ENCODE data around the gene TMIGD1.

Gene TMIGD1

GRCh38 chr17:30300818-30301217 lies 33.0 kb downstream of the TMIGD1 start:
- Histone ChIP-seq H3K36me3 (no peaks in the 10 kb centered on the region), H3K4me3 (no peak overlapping the region), H3K27ac (no peak overlapping the region), H3K27me3 (no peaks in the 10 kb centered on the region), H3K4me1 (peaks cover 0 to 10% (median 6%) of the 10 kb centered on the region in 4 donors), H3K9me3 (peaks cover 0 to 6% (median 0%) of the 10 kb centered on the region in 3 donors)
- DNase-seq = no peak
- TF ChIP-seq, protein P1, sequence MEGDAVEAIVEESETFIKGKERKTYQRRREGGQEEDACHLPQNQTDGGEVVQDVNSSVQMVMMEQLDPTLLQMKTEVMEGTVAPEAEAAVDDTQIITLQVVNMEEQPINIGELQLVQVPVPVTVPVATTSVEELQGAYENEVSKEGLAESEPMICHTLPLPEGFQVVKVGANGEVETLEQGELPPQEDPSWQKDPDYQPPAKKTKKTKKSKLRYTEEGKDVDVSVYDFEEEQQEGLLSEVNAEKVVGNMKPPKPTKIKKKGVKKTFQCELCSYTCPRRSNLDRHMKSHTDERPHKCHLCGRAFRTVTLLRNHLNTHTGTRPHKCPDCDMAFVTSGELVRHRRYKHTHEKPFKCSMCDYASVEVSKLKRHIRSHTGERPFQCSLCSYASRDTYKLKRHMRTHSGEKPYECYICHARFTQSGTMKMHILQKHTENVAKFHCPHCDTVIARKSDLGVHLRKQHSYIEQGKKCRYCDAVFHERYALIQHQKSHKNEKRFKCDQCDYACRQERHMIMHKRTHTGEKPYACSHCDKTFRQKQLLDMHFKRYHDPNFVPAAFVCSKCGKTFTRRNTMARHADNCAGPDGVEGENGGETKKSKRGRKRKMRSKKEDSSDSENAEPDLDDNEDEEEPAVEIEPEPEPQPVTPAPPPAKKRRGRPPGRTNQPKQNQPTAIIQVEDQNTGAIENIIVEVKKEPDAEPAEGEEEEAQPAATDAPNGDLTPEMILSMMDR (IDR thresholded peaks at IDR 0.05) = no peak
- intact Hi-C loops (cut with DNase I; ENCODE audit: low total_unique reads) = no loop called here

DNA sequence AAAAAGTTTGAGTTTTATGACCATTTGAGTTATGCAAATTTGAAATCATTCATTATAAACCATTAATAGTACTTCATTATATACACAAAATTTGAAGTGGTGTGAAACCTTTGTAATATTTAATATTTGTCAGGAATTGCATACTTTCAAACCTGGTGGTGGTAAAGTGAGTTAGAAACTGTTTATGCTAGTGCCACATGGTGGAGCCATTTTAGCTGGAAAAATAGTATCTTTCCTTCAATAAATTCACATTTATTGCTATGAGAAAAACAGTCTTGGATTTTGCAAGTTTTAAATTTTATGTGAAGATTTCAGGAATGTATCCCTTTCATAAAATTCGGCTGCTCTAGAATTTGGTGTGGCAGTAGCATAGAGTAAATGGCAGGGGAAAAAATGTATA lies 34.9 kb downstream of the TMIGD1 start:
- no peaks in the 10 kb centered on the region for H3K36me3 ChIP-seq
- H3K9me3 ChIP-seq = peaks cover 0 to 6% (median 0%) of the 10 kb centered on the region in 3 donors
- DNase-seq = no peak
- no peak overlapping the region for H3K27ac ChIP-seq
- TF ChIP-seq, protein P1 (IDR thresholded peaks at IDR 0.05) = no peak
- no peaks in the 10 kb centered on the region for H3K27me3 ChIP-seq
- H3K4me3 ChIP-seq = no peak overlapping the region
- intact Hi-C loops (cut with DNase I; ENCODE audit: low total_unique reads) = no loop called here
- H3K4me1 ChIP-seq = peaks cover 0 to 12% (median 7%) of the 10 kb centered on the region in 4 donors

DNA sequence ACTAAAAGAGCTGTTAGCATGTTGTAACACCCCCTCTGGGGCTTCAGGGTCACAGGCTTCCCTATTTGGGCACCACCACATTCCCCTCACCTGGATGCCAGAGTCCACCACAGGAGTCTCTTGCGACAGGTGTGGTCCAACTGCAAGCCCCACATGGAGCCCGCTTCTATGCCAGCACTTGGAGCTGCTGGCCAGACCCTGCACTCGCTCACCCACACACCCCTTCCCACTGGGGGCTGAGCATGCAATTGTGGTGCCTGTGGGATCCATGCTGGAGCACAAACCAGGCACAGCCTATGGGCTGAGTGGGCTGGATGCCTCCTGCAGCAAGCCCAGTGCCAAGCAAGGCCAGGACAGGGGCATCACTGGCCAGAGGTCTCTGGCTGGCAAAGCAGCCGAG lies 36.1 kb downstream of the TMIGD1 start:
- Histone ChIP-seq H3K4me3 (no peak overlapping the region), H3K27ac (peak overlapping the region in 1 of 2 donors; percentile 76), H3K36me3 (no peaks in the 10 kb centered on the region), H3K9me3 (peaks cover 0 to 6% (median 0%) of the 10 kb centered on the region in 3 donors), H3K27me3 (no peaks in the 10 kb centered on the region), H3K4me1 (peaks cover 0 to 12% (median 7%) of the 10 kb centered on the region in 4 donors)
- intact Hi-C loops (cut with DNase I; ENCODE audit: low total_unique reads) = no loop called here
- DNase-seq = no peak
- TF ChIP-seq, protein P1 (IDR thresholded peaks at IDR 0.05) = no peak

GRCh38 chr17:30296499-30297080 lies 37.3 kb downstream of the TMIGD1 start:
- Histone ChIP-seq H3K36me3 (peaks cover 0 to 1% (median 0%) of the 10 kb centered on the region in 3 donors), H3K27ac (peak overlapping the region; percentile 70 to 76), H3K27me3 (no peaks in the 10 kb centered on the region), H3K4me3 (no peak overlapping the region), H3K4me1 (peaks cover 0 to 12% (median 7%) of the 10 kb centered on the region in 4 donors), H3K9me3 (peaks cover 0 to 6% (median 0%) of the 10 kb centered on the region in 3 donors)
- intact Hi-C loops (cut with DNase I; ENCODE audit: low total_unique reads) = no loop called here
- no peak for DNase-seq
- TF ChIP-seq, protein P1 (IDR thresholded peaks at IDR 0.05) = no peak

GRCh38 chr17:30292286-30292858 lies 41.5 kb downstream of the TMIGD1 start:
- intact Hi-C loops (cut with DNase I; ENCODE audit: low total_unique reads) = loop anchor here (5.0 kb wide), 1 partner anchor 85 kb away; the partner anchor contains the start of gene CPD
- peak overlapping the region; percentile 84 to 89 for H3K4me3 ChIP-seq
- H3K27ac ChIP-seq = peak overlapping the region; percentile 92 to 93
- no peaks in the 10 kb centered on the region for H3K27me3 ChIP-seq
- TF ChIP-seq, protein P1 (IDR thresholded peaks at IDR 0.05) = no peak
- DNase-seq = no peak
- H3K9me3 ChIP-seq = no peaks in the 10 kb centered on the region
- peaks cover 0 to 27% (median 16%) of the 10 kb centered on the region in 4 donors for H3K4me1 ChIP-seq
- H3K36me3 ChIP-seq = peaks cover 5 to 16% (median 10%) of the 10 kb centered on the region in 3 donors
